IMR-90 (cell line): ENCODE measurements around the gene ADAP1. TPM values are rescaled to one million over a fixed set of nuclear protein-coding genes. Genes with fewer than 3 reads are reported as not detected.

ENCODE experiments used
- ATAC-seq: fragments of 200-7000 bp; cut with Tn5 transposase; 2 replicates; pipeline ENCODE4 v1.9.1; 2020; ENCODE audit warnings: low read depth, mild to moderate bottlenecking, moderate library complexity
- BruUV-seq: library from RNA; stranded (reverse); fragments of 400-500 nt; replicated peaks from 2 replicates; lab custom pipeline; 2021; lab: Mats Ljungman, UMichigan
- CTCF ChIA-PET: fragments of 300-600 bp; formaldehyde crosslinking; extraction: SDS; loops from one replicate; lab custom pipeline; 2021; ENCODE audit warnings: antibody characterized with exemption; lab: Yijun Ruan, JAX
- POLR2A ChIA-PET: fragments of 300-600 bp; sonication (Branson Sonifier 250); formaldehyde crosslinking; loops from one replicate; lab custom pipeline; 2022; ENCODE audit warnings: antibody characterized with exemption; ENCODE audit not compliant: unreplicated experiment; lab: Charles Lee
- DNase-seq: peaks from one replicate; pipeline ENCODE4 v3.0.0; 2013
- H2AFZ ChIP-seq: replicated peaks from 2 replicates; pipeline ENCODE3; 2013; ENCODE audit warnings: low read length, mild to moderate bottlenecking; ENCODE audit not compliant: poor library complexity
- H2AK5ac ChIP-seq: 2 replicates; pipeline ENCODE4 v1.6.1; 2013; ENCODE audit warnings: low read depth, low read length, inconsistent platforms
- H2AK9ac ChIP-seq: replicated peaks from 2 replicates; pipeline ENCODE3; 2013; ENCODE audit warnings: mild to moderate bottlenecking, low read depth, low read length, moderate library complexity; ENCODE audit not compliant: poor library complexity
- H2BK120ac ChIP-seq: 2 replicates; pipeline ENCODE4 v1.6.1; 2013; ENCODE audit warnings: low read depth, low read length, inconsistent platforms
- H2BK15ac ChIP-seq: 3 replicates; pipeline ENCODE4 v1.6.1; 2013; ENCODE audit warnings: low read depth, low read length, inconsistent platforms
- H2BK20ac ChIP-seq: 2 replicates; pipeline ENCODE4 v1.6.1; 2013; ENCODE audit warnings: low read depth, mild to moderate bottlenecking, inconsistent platforms, low read length, moderate library complexity
- H2BK5ac ChIP-seq: 2 replicates; pipeline ENCODE4 v1.6.1; 2013; ENCODE audit warnings: mild to moderate bottlenecking, low read depth, low read length, inconsistent platforms; ENCODE audit not compliant: poor library complexity, severe bottlenecking
- H3K14ac ChIP-seq: replicated peaks from 2 replicates; pipeline ENCODE4 v1.6.1; 2013; ENCODE audit warnings: low read depth, low read length, inconsistent platforms
- H3K18ac ChIP-seq: 2 replicates; pipeline ENCODE4 v1.6.1; 2013; ENCODE audit warnings: low read depth, low read length, control low read depth
- H3K23ac ChIP-seq: 2 replicates; pipeline ENCODE4 v1.6.1; 2013; ENCODE audit warnings: low read depth, low read length, inconsistent platforms
- H3K27ac ChIP-seq: 2 replicates; pipeline ENCODE4 v1.5.1; 2013; ENCODE audit warnings: mild to moderate bottlenecking, control low read depth, low read length; ENCODE audit not compliant: insufficient read depth
- H3K27me3 ChIP-seq: 2 replicates; pipeline ENCODE4 v1.6.1; 2013; ENCODE audit warnings: low read length; ENCODE audit not compliant: control insufficient read depth, insufficient read depth
- H3K36me3 ChIP-seq: 2 replicates; pipeline ENCODE4 v1.6.1; 2013; ENCODE audit warnings: low read length, mixed read lengths; ENCODE audit not compliant: control insufficient read depth, insufficient read depth
- H3K4ac ChIP-seq: 2 replicates; pipeline ENCODE4 v1.6.1; 2013; ENCODE audit warnings: low read depth, low read length, inconsistent platforms
- H3K4me1 ChIP-seq: 2 replicates; pipeline ENCODE4 v1.6.1; 2013; ENCODE audit warnings: low read length, mixed read lengths; ENCODE audit not compliant: control insufficient read depth, insufficient read depth
- H3K4me2 ChIP-seq: 2 replicates; pipeline ENCODE4 v1.6.1; 2013; ENCODE audit warnings: low read depth, mild to moderate bottlenecking, control low read depth, low read length, moderate library complexity
- H3K4me3 ChIP-seq: 2 replicates; pipeline ENCODE4 v1.5.1; 2013; ENCODE audit warnings: low read depth, mild to moderate bottlenecking, control low read depth, low read length, moderate library complexity; ENCODE audit not compliant: insufficient read depth
- H3K56ac ChIP-seq: 2 replicates; pipeline ENCODE4 v1.6.1; 2013; ENCODE audit warnings: low read length, inconsistent platforms; ENCODE audit not compliant: insufficient read depth; ENCODE audit errors: extremely low read depth
- H3K79me1 ChIP-seq, 2 experiments: 2 replicates each; pipeline ENCODE4 v1.6.1; 2013; ENCODE audit warnings: low read length in 2 of 2, inconsistent platforms in 1 of 2, low read depth in 1 of 2
- H3K9ac ChIP-seq: 2 replicates; pipeline ENCODE4 v1.6.1; 2013; ENCODE audit warnings: low read depth, low read length, control low read depth
- H3K9me1 ChIP-seq: 2 replicates; pipeline ENCODE4 v1.6.1; 2013; ENCODE audit warnings: low read length, inconsistent platforms; ENCODE audit not compliant: insufficient read depth
- H3K9me3 ChIP-seq: 2 replicates; pipeline ENCODE4 v1.6.1; 2013; ENCODE audit warnings: low read length; ENCODE audit not compliant: control insufficient read depth, insufficient read depth
- H4K20me1 ChIP-seq: 2 replicates; pipeline ENCODE4 v1.6.1; 2013; ENCODE audit warnings: low read length, inconsistent platforms; ENCODE audit not compliant: insufficient read depth
- H4K5ac ChIP-seq: 2 replicates; pipeline ENCODE4 v1.6.1; 2013; ENCODE audit warnings: mild to moderate bottlenecking, low read depth, low read length, control low read depth
- H4K8ac ChIP-seq, 2 experiments: 2 replicates each; pipeline ENCODE4 v1.6.1; 2013; ENCODE audit warnings: low read depth in 2 of 2, low read length in 2 of 2, control low read depth in 1 of 2, inconsistent platforms in 1 of 2
- H4K91ac ChIP-seq: 2 replicates; pipeline ENCODE4 v1.6.1; 2013; ENCODE audit warnings: low read depth, low read length, inconsistent platforms; ENCODE audit not compliant: insufficient read depth
- BHLHE40 ChIP-seq: fragments of 150-350 bp; IDR thresholded peaks from 2 replicates; pipeline ENCODE4 v1.6.1; 2016; ENCODE audit warnings: mild to moderate bottlenecking, low read depth, low read length
- CHD1 ChIP-seq: IDR thresholded peaks from 2 replicates; pipeline ENCODE4 v1.6.1; 2012; ENCODE audit warnings: low read depth, low read length, improper control_type of control experiment
- MAFK ChIP-seq: IDR thresholded peaks from 2 replicates; pipeline ENCODE4 v1.6.1; 2012; ENCODE audit warnings: low read depth, low read length, improper control_type of control experiment
- MAZ ChIP-seq: IDR thresholded peaks from 2 replicates; pipeline ENCODE4 v1.6.1; 2012; ENCODE audit warnings: low read depth, mild to moderate bottlenecking, low read length, improper control_type of control experiment, moderate library complexity, borderline replicate concordance
- NFE2L2 ChIP-seq: fragments of 150-350 bp; IDR thresholded peaks from 2 replicates; pipeline ENCODE4 v1.6.1; 2016; ENCODE audit warnings: low read depth, mild to moderate bottlenecking, low read length
- RCOR1 ChIP-seq: IDR thresholded peaks from 2 replicates; pipeline ENCODE4 v1.6.1; 2012; ENCODE audit warnings: mild to moderate bottlenecking, low read length, improper control_type of control experiment; ENCODE audit not compliant: insufficient replicate concordance
- RFX5 ChIP-seq: IDR thresholded peaks from 2 replicates; pipeline ENCODE4 v1.8.0; 2012; ENCODE audit warnings: low read depth, mild to moderate bottlenecking, low read length, moderate library complexity
- WGBS, 2 experiments: methylation state at CpG; one replicate each; pipeline versions ENCODE4 v1.1.5 to v1.1.7; 2013; ENCODE audit warnings: missing lambda C conversion rate in 2 of 2; ENCODE audit not compliant: insufficient read length in 1 of 2; ENCODE audit errors: extremely low coverage in 2 of 2; 5-methylcytosine and 5-hydroxymethylcytosine counted together
- dilution Hi-C: fragments of 300-500 bp; cut with HindIII; formaldehyde crosslinking; loops from one replicate; pipeline ENCODE4 v1.14.3; 2018; ENCODE audit warnings: low sequenced_read_pairs; ENCODE audit not compliant: unreplicated experiment
- in situ Hi-C: fragments of 300-500 bp; cut with MboI; formaldehyde crosslinking; loops from 3 replicates; pipeline ENCODE4 v1.14.3; 2019; ENCODE audit warnings: low sequenced_read_pairs, inconsistent platforms, mixed read lengths
- intact Hi-C: fragments of 100-400 bp; cut with micrococcal nuclease; formaldehyde crosslinking; loops from 2 replicates; pipeline ENCODE4 v1.10.0; 2022
- polyA plus RNA-seq, 3 experiments: library from polyadenylated mRNA; depleted of rRNA; stranded (reverse); fragments of >200 nt; gene quantifications; 2 replicates each; pipeline ENCODE4 v1.2.3, GENCODE V29; 2012; ENCODE audit warnings: low replicate concordance in 1 of 3
- total RNA-seq: library from RNA; depleted of rRNA; stranded (reverse); fragments of >200 nt; gene quantifications from 2 replicates; pipeline ENCODE4 v1.2.3, GENCODE V29; 2012

The ADAP1 gene
- total and polyA plus RNA-seq, 2 of the 4 experiments (the other 2 are of a cell fraction) = 1.4 to 2.0 TPM

DNA sequence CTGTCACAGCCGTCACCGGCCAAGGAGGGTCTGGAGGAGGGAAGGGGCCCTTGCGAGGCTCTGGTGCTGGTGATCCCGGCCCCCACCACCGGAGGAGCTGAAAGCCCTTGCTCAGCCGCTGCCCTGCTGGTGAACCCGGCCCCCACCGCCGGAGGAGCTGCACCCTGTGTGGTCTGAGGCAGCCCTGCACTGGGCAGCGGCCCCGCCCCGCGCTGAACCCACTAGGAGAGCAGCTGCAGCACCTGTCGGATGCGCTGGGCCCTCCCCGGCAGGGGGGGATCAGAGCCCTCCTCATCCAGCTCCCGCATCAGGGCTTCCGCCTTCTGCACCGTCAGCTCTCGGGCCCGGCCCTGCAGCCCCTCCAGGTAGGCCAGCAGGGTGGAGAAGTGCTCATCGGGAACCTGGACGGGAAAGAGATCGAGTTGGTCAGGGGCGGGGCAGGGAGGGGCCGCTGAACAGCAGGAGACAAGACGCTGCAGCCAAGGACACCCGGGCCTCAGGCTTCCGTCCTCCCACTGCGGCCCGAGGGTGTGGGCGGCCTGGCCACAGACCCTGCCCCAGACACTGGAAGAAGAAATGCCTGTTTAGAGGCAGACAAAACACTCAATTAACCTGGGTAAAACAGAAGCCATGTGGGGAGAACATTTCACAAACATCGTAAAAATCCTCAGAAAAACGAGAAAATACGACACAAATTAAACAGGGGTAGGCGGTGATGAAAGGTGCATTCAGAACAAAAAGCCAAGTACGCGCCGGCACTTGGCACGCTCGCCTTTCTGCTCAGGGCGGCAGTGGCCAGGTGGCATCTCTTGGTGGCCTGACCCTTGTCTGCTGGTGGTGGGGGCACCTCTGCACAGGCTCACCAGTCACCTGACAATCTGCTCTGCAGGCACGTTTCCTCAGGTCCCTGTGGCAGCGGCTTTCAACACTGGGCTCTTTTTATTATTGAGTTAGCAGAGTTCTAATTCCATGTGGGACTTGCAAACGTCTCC is 43.2 kb upstream of the ADAP1 start:
- dilution Hi-C loops = no loop called here
- CTCF ChIA-PET = no interaction called here
- intact Hi-C loops = no loop called here

More for the DNA sequence above, 43.2 kb upstream of the ADAP1 start:
- peaks cover 9% of the 10 kb centered on the region for H4K20me1 ChIP-seq
- H3K4ac ChIP-seq = no peak overlapping the region
- TF ChIP-seq MAFK (no peak), CHD1 (no peak), RFX5 (no peak), MAZ (no peak), BHLHE40 (no peak), RCOR1 (no peak), NFE2L2 (no peak)
- H3K27ac ChIP-seq = no peak overlapping the region
- no peak overlapping the region for H3K9ac ChIP-seq
- H3K36me3 ChIP-seq = peaks cover 10% of the 10 kb centered on the region; the same call in 1 of the 2 replicates
- no peaks in the 10 kb centered on the region for H3K79me1 ChIP-seq
- H3K56ac ChIP-seq = no peak overlapping the region
- no peak overlapping the region for H4K91ac ChIP-seq
- ATAC-seq (no peak), DNase-seq (no peak)
- H2BK5ac ChIP-seq = no peak overlapping the region
- no peaks in the 10 kb centered on the region for H3K4me1 ChIP-seq
- no peak overlapping the region for H3K4me2 ChIP-seq
- H3K18ac ChIP-seq = no peak overlapping the region
- H2BK20ac ChIP-seq = no peak overlapping the region
- H2AFZ ChIP-seq = peak overlapping the region; percentile 11
- in situ Hi-C loops = loop anchor here (10.0 kb wide), 1 partner anchor 177 kb away; no protein-coding TSS in a partner anchor
- H3K4me3 ChIP-seq = no peak overlapping the region
- H3K27me3 ChIP-seq = no peaks in the 10 kb centered on the region
- no peaks in the 10 kb centered on the region for H3K9me3 ChIP-seq
- no peak overlapping the region for H3K23ac ChIP-seq
- H3K14ac ChIP-seq = no peak overlapping the region
- 82% methylated on average over 17 of the region's 45 CpGs; no CpG with 5 or more reads in 1 of the 2 experiments for WGBS, 2 experiments
- H4K5ac ChIP-seq = no peak overlapping the region
- no peak overlapping the region for H2BK15ac ChIP-seq
- H2AK5ac ChIP-seq = no peak overlapping the region
- no peak overlapping the region for H2BK120ac ChIP-seq
- no peak overlapping the region for H4K8ac ChIP-seq
- POLR2A ChIA-PET = no interaction called here
- no TSS peak for BruUV-seq
- H2AK9ac ChIP-seq = no peak overlapping the region
- H3K9me1 ChIP-seq = no peaks in the 10 kb centered on the region
